NCI-H510A treated with DMSO at 0.1 percent for 48 hours (cell line): ENCODE measurements around the gene DGKB.

Source experiments
- DNase-seq: peaks from one replicate; lab custom pipeline; 2025; lab: John Stamatoyannopoulos, UW

The DGKB gene

GRCh38 chr7:14902589-14903067 is at the start of gene DGKB:
Gene DGKB, minus strand, starts transcription at chr7:14902751.
- DNase-seq, result peak; percentile 50

GRCh38 chr7:14950013-14950412 is 47.5 kb upstream of the DGKB start:
- DNase-seq, result no peak

GRCh38 chr7:14938181-14938580 is 35.6 kb upstream of the DGKB start:
- no peak for DNase-seq

GRCh38 chr7:14937581-14937980 is 35.0 kb upstream of the DGKB start:
- no peak for DNase-seq

- DNase-seq, result no peak
These were observed 34.0 kb upstream of the DGKB start for GRCh38 chr7:14936554-14936953.

- no peak for DNase-seq
These were observed 32.3 kb upstream of the DGKB start for GRCh38 chr7:14934839-14935238.

- DNase-seq, result no peak
These were observed 29.1 kb upstream of the DGKB start for GRCh38 chr7:14931511-14932215.

GRCh38 chr7:14924398-14924797 is 21.8 kb upstream of the DGKB start:
- no peak for DNase-seq

- DNase-seq, result no peak
These were observed 8.5 kb upstream of the DGKB start for GRCh38 chr7:14911077-14911476.

GRCh38 chr7:14908697-14909096 is 6.1 kb upstream of the DGKB start:
- no peak for DNase-seq

- DNase-seq, result peak; percentile 22
These were observed 3.2 kb upstream of the DGKB start for GRCh38 chr7:14905764-14906163.

- no peak for DNase-seq
These were observed 2.5 kb downstream of the DGKB start for GRCh38 chr7:14900051-14900450.

GRCh38 chr7:14899030-14899429 is 3.5 kb downstream of the DGKB start:
- no peak for DNase-seq

GRCh38 chr7:14896461-14896860 is 6.1 kb downstream of the DGKB start:
- no peak for DNase-seq

GRCh38 chr7:14894826-14895225 is 7.7 kb downstream of the DGKB start:
- no peak for DNase-seq

- no peak for DNase-seq
These were observed 9.6 kb downstream of the DGKB start for GRCh38 chr7:14892961-14893360.

- DNase-seq, result no peak
These were observed 11.3 kb downstream of the DGKB start for GRCh38 chr7:14891289-14891688.

GRCh38 chr7:14888962-14889361 is 13.6 kb downstream of the DGKB start:
- no peak for DNase-seq

GRCh38 chr7:14886533-14886932 is 16.0 kb downstream of the DGKB start:
- no peak for DNase-seq

- DNase-seq, result no peak
These were observed 26.5 kb downstream of the DGKB start for GRCh38 chr7:14875941-14876587.

GRCh38 chr7:14871880-14872279 is 30.7 kb downstream of the DGKB start:
- DNase-seq, result no peak

- no peak for DNase-seq
These were observed 32.2 kb downstream of the DGKB start for GRCh38 chr7:14870394-14870793.

GRCh38 chr7:14868937-14869336 is 33.6 kb downstream of the DGKB start:
- DNase-seq, result no peak

GRCh38 chr7:14861456-14861855 is 41.1 kb downstream of the DGKB start:
- DNase-seq, result no peak
